Fibroblast of the aortic adventitia (primary cell): Measurements from ENCODE around the gene CHEK1. TPM values are rescaled to one million over a fixed set of nuclear protein-coding genes. Genes with fewer than 3 reads are reported as not detected.

Source experiments
- DNase-seq: peaks from one replicate; pipeline ENCODE4 v3.0.0-alpha.2; 2010; ENCODE audit warnings: low read depth
- H3K4me3 ChIP-seq: 2 replicates; pipeline ENCODE4 v1.5.1; 2011; ENCODE audit warnings: low read depth, mild to moderate bottlenecking, control low read depth, low read length, moderate library complexity
- total RNA-seq: library from RNA; depleted of rRNA; stranded (reverse); fragments of >200 nt; gene quantifications from 2 replicates; pipeline ENCODE4 v1.2.3, GENCODE V29; 2012; ENCODE audit warnings: low replicate concordance
- TF ChIP-seq, protein P1 (sequence below): IDR thresholded peaks from 2 replicates; pipeline ENCODE4 v1.5.1; 2011; ENCODE audit warnings: mild to moderate bottlenecking, low read length, control low read depth, inconsistent platforms; ENCODE audit not compliant: insufficient read depth

The CHEK1 gene
- total RNA-seq, 1 donor = 49.5 TPM

- no peak for DNase-seq
- TF ChIP-seq, protein P1, sequence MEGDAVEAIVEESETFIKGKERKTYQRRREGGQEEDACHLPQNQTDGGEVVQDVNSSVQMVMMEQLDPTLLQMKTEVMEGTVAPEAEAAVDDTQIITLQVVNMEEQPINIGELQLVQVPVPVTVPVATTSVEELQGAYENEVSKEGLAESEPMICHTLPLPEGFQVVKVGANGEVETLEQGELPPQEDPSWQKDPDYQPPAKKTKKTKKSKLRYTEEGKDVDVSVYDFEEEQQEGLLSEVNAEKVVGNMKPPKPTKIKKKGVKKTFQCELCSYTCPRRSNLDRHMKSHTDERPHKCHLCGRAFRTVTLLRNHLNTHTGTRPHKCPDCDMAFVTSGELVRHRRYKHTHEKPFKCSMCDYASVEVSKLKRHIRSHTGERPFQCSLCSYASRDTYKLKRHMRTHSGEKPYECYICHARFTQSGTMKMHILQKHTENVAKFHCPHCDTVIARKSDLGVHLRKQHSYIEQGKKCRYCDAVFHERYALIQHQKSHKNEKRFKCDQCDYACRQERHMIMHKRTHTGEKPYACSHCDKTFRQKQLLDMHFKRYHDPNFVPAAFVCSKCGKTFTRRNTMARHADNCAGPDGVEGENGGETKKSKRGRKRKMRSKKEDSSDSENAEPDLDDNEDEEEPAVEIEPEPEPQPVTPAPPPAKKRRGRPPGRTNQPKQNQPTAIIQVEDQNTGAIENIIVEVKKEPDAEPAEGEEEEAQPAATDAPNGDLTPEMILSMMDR = no peak
- no peak overlapping the region for H3K4me3 ChIP-seq
Observed at GRCh38 chr11:125587480-125587879, 37.5 kb upstream of the CHEK1 start.

GRCh38 chr11:125588505-125588904, 36.5 kb upstream of the CHEK1 start:
- DNase-seq = peak; percentile 60
- TF ChIP-seq, protein P1 = no peak
- no peak overlapping the region for H3K4me3 ChIP-seq

DNA sequence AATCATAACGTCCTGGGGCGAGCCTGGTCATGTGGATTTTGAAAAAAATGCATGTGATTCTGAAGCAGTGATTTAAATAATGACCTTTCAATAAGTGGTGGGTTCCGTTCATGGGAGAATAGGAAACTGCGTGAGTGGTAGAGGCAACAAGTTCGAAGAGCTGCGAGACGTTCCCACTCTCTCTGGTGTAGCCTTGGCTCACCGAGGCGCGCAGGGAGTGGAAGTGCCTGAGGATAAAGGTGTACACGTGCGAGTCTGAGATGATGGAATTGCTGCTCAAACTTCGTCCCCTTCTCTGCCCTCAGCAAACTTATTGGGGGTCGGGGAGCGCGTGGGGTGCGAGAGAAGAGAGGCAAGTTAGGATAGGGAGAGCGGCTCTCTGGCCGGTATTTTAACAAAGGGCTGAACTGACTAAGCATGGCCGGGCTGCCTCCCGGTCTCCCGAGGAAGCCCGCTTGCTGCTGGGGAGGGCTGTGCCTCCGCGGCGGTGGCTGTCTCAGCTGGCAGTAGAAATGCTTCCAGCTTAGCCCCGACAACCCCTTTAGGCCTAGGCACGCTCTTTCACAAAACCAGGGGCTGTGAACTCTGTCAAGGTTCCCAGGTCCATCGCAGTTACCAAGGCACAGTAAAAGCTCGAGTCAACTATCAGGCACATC, 33.2 kb upstream of the CHEK1 start:
- peak; percentile 50 for DNase-seq
- H3K4me3 ChIP-seq = peak overlapping the region; percentile 88
- TF ChIP-seq, protein P1 = no peak

GRCh38 chr11:125592305-125593113, 32.5 kb upstream of the CHEK1 start, which contains the start of gene STT3A:
STT3A (plus strand) TSS chr11:125592852; CDS start chr11:125595916, 3,064 bp downstream.
- H3K4me3 ChIP-seq = peak within 1 kb of the TSS; percentile 98
- TF ChIP-seq, protein P1 = no peak
- peak; percentile 100 for DNase-seq

GRCh38 chr11:125593114-125593820, 31.7 kb upstream of the CHEK1 start:
- H3K4me3 ChIP-seq = peak overlapping the region; percentile 98
- TF ChIP-seq, protein P1 = no peak
- DNase-seq = peak; percentile 52

- H3K4me3 ChIP-seq = no peak overlapping the region
- TF ChIP-seq, protein P1 = no peak
- DNase-seq = no peak
Observed at GRCh38 chr11:125594958-125595357, 30.0 kb upstream of the CHEK1 start.
